ENCODE results near the gene TUBB2B. TPM values are rescaled to one million over a fixed set of nuclear protein-coding genes. Genes with fewer than 3 reads are reported as not detected.

The TUBB2B gene
- total RNA-seq, 1 donor from 2014 or later: 144 TPM

GRCh38 chr6:3228771-3229565, 1.5 kb upstream of the TUBB2B start:
- peaks cover 10% of the 10 kb centered on the region for H3K36me3 Mint-ChIP-seq (ENCODE audit: low read depth, unreplicated experiment)
- H3K4me1 ChIP-seq (ENCODE audit: insufficient read depth, low read length): peaks cover 35% of the 10 kb centered on the region
- no peak overlapping the region for H3K9ac ChIP-seq (ENCODE audit: low read length)
- peak overlapping the region; percentile 94 for H3K27ac Mint-ChIP-seq (ENCODE audit: unreplicated experiment)
- TF ChIP-seq EZH2 (IDR thresholded peaks at IDR 0.05; ENCODE audit: insufficient read depth, low read length): no peak
- TF ChIP-seq CTCF (IDR thresholded peaks at IDR 0.05; ENCODE audit: insufficient read depth, low read depth, low read length): no peak
- peaks cover 27% of the 10 kb centered on the region for H3K4me1 Mint-ChIP-seq (ENCODE audit: low read depth, unreplicated experiment)
- H3K27ac ChIP-seq (ENCODE audit: low read depth, low read length): no peak overlapping the region
- H3K27me3 ChIP-seq (ENCODE audit: insufficient read depth, low read length): peaks cover 70% of the 10 kb centered on the region
- peak overlapping the region; percentile 86 for H3K4me3 Mint-ChIP-seq (ENCODE audit: unreplicated experiment)
- H3K4me3 ChIP-seq (ENCODE audit: insufficient read depth, low read depth, low read length): peak overlapping the region; percentile 31
- FAIRE-seq: no peak
- H3K9me3 Mint-ChIP-seq (ENCODE audit: unreplicated experiment): peaks cover 3% of the 10 kb centered on the region
- peak overlapping the region; percentile 82 for H3K4me2 ChIP-seq (ENCODE audit: low read length)
- DNase-seq (ENCODE audit: low read depth): no peak
- H3K79me2 ChIP-seq (ENCODE audit: insufficient read depth, low read length): peaks cover 10% of the 10 kb centered on the region
- peak overlapping the region; percentile 51 for H2AFZ ChIP-seq (ENCODE audit: low read depth, low read length)
- no peaks in the 10 kb centered on the region for H3K36me3 ChIP-seq (ENCODE audit: insufficient read depth, low read length)
- no peaks in the 10 kb centered on the region for H3K9me3 ChIP-seq (ENCODE audit: insufficient read depth, low read depth, low read length)
- H3K27me3 Mint-ChIP-seq (ENCODE audit: low read depth, unreplicated experiment): peaks cover 8% of the 10 kb centered on the region
- peaks cover 11% of the 10 kb centered on the region for H4K20me1 ChIP-seq (ENCODE audit: insufficient read depth, low read length)

GRCh38 chr6:3228046-3228671, 706 bp upstream of the TUBB2B start:
- DNase-seq (ENCODE audit: low read depth) (no peak), FAIRE-seq (no peak)
- Histone ChIP-seq H4K20me1 (ENCODE audit: insufficient read depth, low read length) (peaks cover 11% of the 10 kb centered on the region), H2AFZ (ENCODE audit: low read depth, low read length) (peak overlapping the region; percentile 50), H3K27me3 (ENCODE audit: insufficient read depth, low read length) (peaks cover 64% of the 10 kb centered on the region), H3K9me3 (ENCODE audit: insufficient read depth, low read depth, low read length) (no peaks in the 10 kb centered on the region), H3K79me2 (ENCODE audit: insufficient read depth, low read length) (peaks cover 10% of the 10 kb centered on the region), H3K4me2 (ENCODE audit: low read length) (peak overlapping the region; percentile 84), H3K4me1 (ENCODE audit: insufficient read depth, low read length) (peaks cover 35% of the 10 kb centered on the region), H3K36me3 (ENCODE audit: insufficient read depth, low read length) (no peaks in the 10 kb centered on the region), H3K27ac (ENCODE audit: low read depth, low read length) (no peak overlapping the region), H3K9ac (ENCODE audit: low read length) (peak overlapping the region; percentile 19), H3K4me3 (ENCODE audit: insufficient read depth, low read depth, low read length) (peak overlapping the region; percentile 33)
- Mint-ChIP-seq H3K4me3 (ENCODE audit: unreplicated experiment) (peak overlapping the region; percentile 90), H3K27me3 (ENCODE audit: low read depth, unreplicated experiment) (peaks cover 6% of the 10 kb centered on the region), H3K27ac (ENCODE audit: unreplicated experiment) (no peak overlapping the region), H3K4me1 (ENCODE audit: low read depth, unreplicated experiment) (peaks cover 27% of the 10 kb centered on the region), H3K9me3 (ENCODE audit: unreplicated experiment) (peaks cover 3% of the 10 kb centered on the region), H3K36me3 (ENCODE audit: low read depth, unreplicated experiment) (peaks cover 13% of the 10 kb centered on the region)
- TF ChIP-seq EZH2 (IDR thresholded peaks at IDR 0.05; ENCODE audit: insufficient read depth, low read length) (peak; percentile 23), CTCF (IDR thresholded peaks at IDR 0.05; ENCODE audit: insufficient read depth, low read depth, low read length) (no peak)
